Measurements from ENCODE around the gene FPR3. TPM values are rescaled to one million over a fixed set of nuclear protein-coding genes. Genes with fewer than 3 reads are reported as not detected.

FPR3 gene
- total and polyA plus RNA-seq, 12 donors = 0.73 to 16.5 (median 3.1) TPM

- no peaks in the 10 kb centered on the region for H3K27me3 ChIP-seq
- peak overlapping the region in 5 of 10 donors; percentile 17 to 71 (median 44) for H3K27ac ChIP-seq
- no peaks in the 10 kb centered on the region for H3K36me3 ChIP-seq
- TF ChIP-seq CTCF (IDR thresholded peaks at IDR 0.05) = peak in 8 of 9 donors; percentile 15 to 62 (median 46)
- H3K4me3 ChIP-seq = no peak overlapping the region
- DNase-seq = no peak
- peaks cover 0 to 6% (median 0%) of the 10 kb centered on the region in 11 donors for H3K9me3 ChIP-seq
- peak in 2 of 8 donors; percentile 45 to 52 for ATAC-seq
- 41 to 51% methylated on average over 7 of the region's 7 CpGs for WGBS, 2 donors
- H3K4me1 ChIP-seq = peaks cover 0 to 60% (median 19%) of the 10 kb centered on the region in 9 donors
- intact Hi-C loops (cut with DNase I) = loop anchor here in 2 of 10 donors (5.0 to 10.0 kb wide), 2 partner anchors 95 to 103 kb away; no protein-coding TSS in a partner anchor
Observed at GRCh38 chr19:51810223-51810622, 15.3 kb downstream of the FPR3 start.

- peaks cover 0 to 65% (median 19%) of the 10 kb centered on the region in 9 donors for H3K4me1 ChIP-seq
- H3K27ac ChIP-seq = peak overlapping the region in 4 of 10 donors; percentile 19 to 81 (median 41)
- DNase-seq (no peak), ATAC-seq (peak in 7 of 8 donors; percentile 46 to 77 (median 69))
- TF ChIP-seq CTCF (IDR thresholded peaks at IDR 0.05) = no peak
- 88% methylated on average over 11 of the region's 11 CpGs for WGBS, 2 donors
- no peaks in the 10 kb centered on the region for H3K27me3 ChIP-seq
- no peaks in the 10 kb centered on the region for H3K36me3 ChIP-seq
- H3K4me3 ChIP-seq = no peak overlapping the region
- H3K9me3 ChIP-seq = peaks cover 0 to 6% (median 0%) of the 10 kb centered on the region in 11 donors
- intact Hi-C loops (cut with DNase I) = loop anchor here in 2 of 10 donors (5.0 to 10.0 kb wide), 2 partner anchors 97 to 104 kb away; no protein-coding TSS in a partner anchor
Observed at GRCh38 chr19:51811344-51811743, 16.4 kb downstream of the FPR3 start.

- peak overlapping the region in 2 of 10 donors; percentile 3 to 78 for H3K27ac ChIP-seq
- intact Hi-C loops (cut with DNase I) = loop anchor here in 1 of 10 donors (10.0 kb wide), 1 partner anchor 100 kb away; no protein-coding TSS in a partner anchor
- DNase-seq (no peak), ATAC-seq (peak in 1 of 8 donors; percentile 34)
- peaks cover 0 to 64% (median 3%) of the 10 kb centered on the region in 9 donors for H3K4me1 ChIP-seq
- H3K27me3 ChIP-seq = no peaks in the 10 kb centered on the region
- no peak for TF ChIP-seq CTCF (IDR thresholded peaks at IDR 0.05)
- 90 to 92% methylated on average over 9 of the region's 9 CpGs for WGBS, 2 donors
- H3K36me3 ChIP-seq = no peaks in the 10 kb centered on the region
- no peak overlapping the region for H3K4me3 ChIP-seq
- H3K9me3 ChIP-seq = peaks cover 0 to 6% (median 0%) of the 10 kb centered on the region in 11 donors
Observed at GRCh38 chr19:51815043-51815442, 20.1 kb downstream of the FPR3 start.

GRCh38 chr19:51816711-51817110 lies 21.8 kb downstream of the FPR3 start:
- 71 to 85% methylated on average over 1 of the region's 1 CpG for WGBS, 2 donors
- no peak for ATAC-seq
- no peak for TF ChIP-seq CTCF (IDR thresholded peaks at IDR 0.05)
- DNase-seq = no peak
- Histone ChIP-seq H3K4me3 (no peak overlapping the region), H3K36me3 (no peaks in the 10 kb centered on the region), H3K9me3 (peaks cover 0 to 6% (median 0%) of the 10 kb centered on the region in 11 donors), H3K27me3 (no peaks in the 10 kb centered on the region), H3K4me1 (peaks cover 0 to 71% (median 0%) of the 10 kb centered on the region in 9 donors), H3K27ac (peak overlapping the region in 2 of 10 donors; percentile 19 to 78)
- intact Hi-C loops (cut with DNase I) = loop anchor here in 1 of 10 donors (10.0 kb wide), 1 partner anchor 102 kb away; no protein-coding TSS in a partner anchor
